GM12878 (cell line): ENCODE results near the gene MPC1. TPM values are rescaled to one million over a fixed set of nuclear protein-coding genes. Genes with fewer than 3 reads are reported as not detected.

Experiments
- ATAC-seq: fragments of 200-7000 bp; cut with Tn5 transposase; 3 replicates; pipeline ENCODE4 v1.9.1; 2020; ENCODE audit warnings: mild to moderate bottlenecking, moderate library complexity
- BruUV-seq: library from RNA; stranded (reverse); fragments of 400-500 nt; replicated peaks from 2 replicates; lab custom pipeline; 2021; lab: Mats Ljungman, UMichigan
- CTCF ChIA-PET: fragments of 300-600 bp; sonication (Branson Sonifier 250); formaldehyde crosslinking; extraction: SDS; loops from one replicate; lab custom pipeline; 2021; ENCODE audit warnings: inconsistent platforms; lab: Yijun Ruan, JAX
- POLR2A ChIA-PET: fragments of 350-600 bp; formaldehyde crosslinking; extraction: SDS; loops from one replicate; lab custom pipeline; 2021; ENCODE audit warnings: inconsistent platforms; lab: Charles Lee
- RAD21 ChIA-PET: fragments of 300-600 bp; sonication (Branson Sonifier 250); formaldehyde crosslinking; loops from one replicate; lab custom pipeline; 2023; ENCODE audit warnings: antibody characterized with exemption; ENCODE audit not compliant: unreplicated experiment; lab: Charles Lee
- SMC1A ChIA-PET: fragments of 300-600 bp; sonication (Branson Sonifier 250); formaldehyde crosslinking; loops from one replicate; lab custom pipeline; 2023; ENCODE audit not compliant: unreplicated experiment, uncharacterized antibody; lab: Charles Lee
- DNase-seq: peaks from one replicate; pipeline ENCODE4 v3.0.0-alpha.2; 2011; ENCODE audit warnings: low read depth, low spot score
- FAIRE-seq: peaks from 3 replicates; lab custom pipeline; 2011; peaks lifted over from hg19 to GRCh38; lab: Jason Lieb, UNC
- H2AFZ ChIP-seq: 2 replicates; pipeline ENCODE4 v1.6.0; 2011; ENCODE audit warnings: low read depth, low read length, control low read depth; ENCODE audit not compliant: control insufficient read depth
- H3K27ac ChIP-seq: 2 replicates; pipeline ENCODE4 v1.5.1; 2011; ENCODE audit warnings: control low read depth; ENCODE audit not compliant: control insufficient read depth, insufficient read depth
- H3K27me3 ChIP-seq, 2 experiments: replicated peaks in 1 of 2; 2 replicates each; pipeline versions ENCODE4 v1.6.0 to v1.6.1; 2011; ENCODE audit warnings: low read length in 1 of 2; ENCODE audit not compliant: control insufficient read depth in 2 of 2, insufficient read depth in 2 of 2
- H3K36me3 ChIP-seq, 2 experiments: 2 replicates each; pipeline ENCODE4 v1.5.1; 2011; ENCODE audit warnings: low read length in 1 of 2; ENCODE audit not compliant: control insufficient read depth in 2 of 2, insufficient read depth in 2 of 2
- H3K4me1 ChIP-seq: 2 replicates; pipeline ENCODE4 v1.6.1; 2011; ENCODE audit warnings: mild to moderate bottlenecking, low read length, moderate library complexity, mixed read lengths; ENCODE audit not compliant: control insufficient read depth, insufficient read depth
- H3K4me2 ChIP-seq: 2 replicates; pipeline ENCODE4 v1.6.0; 2011; ENCODE audit warnings: control low read depth; ENCODE audit not compliant: control insufficient read depth, insufficient read depth
- H3K4me3 ChIP-seq: fragments of 200-600 bp; sonication (generic); 2 replicates; pipeline ENCODE4 v1.5.1; 2016
- H3K79me2 ChIP-seq: 2 replicates; pipeline ENCODE4 v1.6.0; 2011; ENCODE audit warnings: low read length; ENCODE audit not compliant: control insufficient read depth, insufficient read depth
- H3K9ac ChIP-seq: 2 replicates; pipeline ENCODE4 v1.8.0; 2011; ENCODE audit warnings: low read length, control low read depth, mixed read lengths; ENCODE audit not compliant: control insufficient read depth, insufficient read depth
- H3K9me3 ChIP-seq: replicated peaks from 3 replicates; pipeline ENCODE4 v1.5.1; 2011; ENCODE audit warnings: mild to moderate bottlenecking, low read length; ENCODE audit not compliant: control insufficient read depth, insufficient read depth
- H4K20me1 ChIP-seq: 2 replicates; pipeline ENCODE4 v1.6.0; 2011; ENCODE audit not compliant: control insufficient read depth, insufficient read depth
- BCLAF1 ChIP-seq: fragments of 450-650 bp; IDR thresholded peaks from 2 replicates; pipeline ENCODE4 v1.6.1; 2017; ENCODE audit warnings: antibody characterized with exemption, mild to moderate bottlenecking, moderate library complexity
- CEBPZ ChIP-seq: fragments of 150-350 bp; IDR thresholded peaks from 2 replicates; pipeline ENCODE4 v1.6.1; 2016; ENCODE audit warnings: low read depth, low read length
- IRF4 ChIP-seq: IDR thresholded peaks from 2 replicates; pipeline ENCODE4 v1.6.1; 2011; ENCODE audit warnings: low read depth, low read length
- MXI1 ChIP-seq: fragments of 150-350 bp; IDR thresholded peaks from 2 replicates; pipeline ENCODE4 v1.6.1; 2011; ENCODE audit warnings: low read depth, mild to moderate bottlenecking, inconsistent platforms, low read length, improper control_type of control experiment
- RB1 ChIP-seq: fragments of 450-650 bp; formaldehyde crosslinking; IDR thresholded peaks from 2 replicates; pipeline ENCODE4 v1.6.1; 2017; ENCODE audit warnings: mild to moderate bottlenecking, borderline replicate concordance
- SREBF2 ChIP-seq: IDR thresholded peaks from 2 replicates; pipeline ENCODE4 v1.6.1; 2012; ENCODE audit warnings: mild to moderate bottlenecking, low read length
- ZBTB33 ChIP-seq: fragments of 450-650 bp; IDR thresholded peaks from 2 replicates; pipeline ENCODE4 v1.6.1; 2017; ENCODE audit warnings: mild to moderate bottlenecking
- in situ Hi-C: fragments of 300-500 bp; cut with MboI; formaldehyde crosslinking; loops from 9 replicates; pipeline ENCODE4 v1.14.3; 2018; ENCODE audit warnings: mixed read lengths
- intact Hi-C: fragments of 100-400 bp; cut with micrococcal nuclease; formaldehyde crosslinking; loops from one replicate; pipeline ENCODE4 v1.14.2; 2022; ENCODE audit not compliant: unreplicated experiment
- polyA plus RNA-seq, 11 experiments: library from polyadenylated mRNA; depleted of rRNA in 4 of 11; unstranded in 6 of 11; stranded (reverse) in 5 of 11; fragments of >200 nt; fragmentation: Nextera tagmentation in 4 of 11; fragmentation: Illumina TruSeq in 1 of 11; extraction: Ambion mirVana in 4 of 11; extraction: Trizol in 1 of 11; gene quantifications; 1 replicate in 1 of 11; 2 replicates in 10 of 11; pipeline versions ENCODE4 v1.2.1 to v1.2.3, GENCODE V29; 2011 to 2016; ENCODE audit warnings: inconsistent platforms in 2 of 11, missing spikeins in 2 of 11, low read depth in 1 of 11
- total RNA-seq, 4 experiments: library from RNA; depleted of rRNA in 3 of 4; stranded (reverse); fragments of >200 nt in 3 of 4; fragmentation: Illumina TruSeq in 1 of 4; extraction: Trizol in 1 of 4; gene quantifications; 2 replicates each; pipeline versions ENCODE4 v1.2.1 to v1.2.3, GENCODE V29; 2013 to 2021

MPC1 gene
- total and polyA plus RNA-seq, 10 of the 15 experiments (the other 5 are each of a cell fraction or from before 2014, with no cell fraction given), result 53.2 to 177 (median 78.8) TPM

- TF ChIP-seq CEBPZ (no peak), RB1 (no peak)
These were observed 29.2 kb downstream of the MPC1 start (continued) for GRCh38 chr6:166353507-166353906.

- no peak for TF ChIP-seq IRF4
- no peak for TF ChIP-seq SREBF2
- TF ChIP-seq ZBTB33, result no peak
- no peak for TF ChIP-seq BCLAF1
- no peak for TF ChIP-seq MXI1
- Histone ChIP-seq H3K36me3 (no peaks in the 10 kb centered on the region), H3K79me2 (no peaks in the 10 kb centered on the region), H3K9ac (no peak overlapping the region), H3K9me3 (peaks cover 3% of the 10 kb centered on the region; the same call in 2 of the 3 replicates), H2AFZ (no peak overlapping the region), H4K20me1 (no peaks in the 10 kb centered on the region), H3K4me2 (no peak overlapping the region), H3K4me1 (peaks cover 4% of the 10 kb centered on the region), H3K4me3 (no peak overlapping the region), H3K27me3 (no peaks in the 10 kb centered on the region), H3K27ac (no peak overlapping the region)
- CTCF ChIA-PET, result interaction anchor here (1.6 kb wide), 1 partner anchor 28 kb away, joined by 15 read pairs; no protein-coding TSS in a partner anchor
- POLR2A ChIA-PET, result interaction anchor here (1.6 kb wide), 1 partner anchor 23 kb away, joined by 4 read pairs; no protein-coding TSS in a partner anchor
- in situ Hi-C loops (no loop called here), intact Hi-C loops (no loop called here)
- FAIRE-seq (no peak), ATAC-seq (no peak), DNase-seq (no peak)
- RAD21 ChIA-PET, result interaction anchor here (1.6 kb wide), 1 partner anchor 28 kb away, joined by 13 read pairs; no protein-coding TSS in a partner anchor
- SMC1A ChIA-PET, result interaction anchor here (1.8 kb wide), 1 partner anchor 39 kb away, joined by 10 read pairs; no protein-coding TSS in a partner anchor
- BruUV-seq, result no TSS peak
These were observed 29.8 kb downstream of the MPC1 start for GRCh38 chr6:166352923-166353322.
